GM12872 (cell line): ENCODE measurements around the gene STPG3.

Source experiments
- TF ChIP-seq, protein P1 (sequence below): IDR thresholded peaks from 3 replicates; pipeline ENCODE4 v1.5.1; 2011; ENCODE audit warnings: low read depth, mild to moderate bottlenecking, low read length, moderate library complexity; ENCODE audit not compliant: insufficient read depth

STPG3 gene

DNA sequence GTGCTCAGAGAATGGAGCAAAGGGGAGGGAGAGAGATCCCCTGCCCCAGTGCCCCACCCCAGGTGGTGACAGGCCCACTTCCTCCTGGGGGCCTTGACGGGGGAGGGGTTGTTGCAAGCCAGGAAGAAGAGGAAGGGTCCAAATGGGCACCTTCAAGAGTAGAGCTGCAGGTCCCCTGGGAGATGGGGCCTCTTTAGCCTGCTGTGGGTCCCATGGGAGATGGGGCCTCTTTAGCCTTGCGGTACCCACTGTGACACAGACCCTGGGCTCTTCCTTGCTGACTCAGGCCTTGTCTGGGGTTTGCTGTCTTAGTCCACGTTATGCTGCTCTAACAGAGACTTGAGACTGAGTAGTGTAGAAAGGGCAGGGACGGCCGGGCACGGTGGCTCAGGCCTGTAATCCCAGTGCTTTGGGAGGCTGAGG, 16.9 kb downstream of the STPG3 start:
- TF ChIP-seq, protein P1, sequence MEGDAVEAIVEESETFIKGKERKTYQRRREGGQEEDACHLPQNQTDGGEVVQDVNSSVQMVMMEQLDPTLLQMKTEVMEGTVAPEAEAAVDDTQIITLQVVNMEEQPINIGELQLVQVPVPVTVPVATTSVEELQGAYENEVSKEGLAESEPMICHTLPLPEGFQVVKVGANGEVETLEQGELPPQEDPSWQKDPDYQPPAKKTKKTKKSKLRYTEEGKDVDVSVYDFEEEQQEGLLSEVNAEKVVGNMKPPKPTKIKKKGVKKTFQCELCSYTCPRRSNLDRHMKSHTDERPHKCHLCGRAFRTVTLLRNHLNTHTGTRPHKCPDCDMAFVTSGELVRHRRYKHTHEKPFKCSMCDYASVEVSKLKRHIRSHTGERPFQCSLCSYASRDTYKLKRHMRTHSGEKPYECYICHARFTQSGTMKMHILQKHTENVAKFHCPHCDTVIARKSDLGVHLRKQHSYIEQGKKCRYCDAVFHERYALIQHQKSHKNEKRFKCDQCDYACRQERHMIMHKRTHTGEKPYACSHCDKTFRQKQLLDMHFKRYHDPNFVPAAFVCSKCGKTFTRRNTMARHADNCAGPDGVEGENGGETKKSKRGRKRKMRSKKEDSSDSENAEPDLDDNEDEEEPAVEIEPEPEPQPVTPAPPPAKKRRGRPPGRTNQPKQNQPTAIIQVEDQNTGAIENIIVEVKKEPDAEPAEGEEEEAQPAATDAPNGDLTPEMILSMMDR: no peak

DNA sequence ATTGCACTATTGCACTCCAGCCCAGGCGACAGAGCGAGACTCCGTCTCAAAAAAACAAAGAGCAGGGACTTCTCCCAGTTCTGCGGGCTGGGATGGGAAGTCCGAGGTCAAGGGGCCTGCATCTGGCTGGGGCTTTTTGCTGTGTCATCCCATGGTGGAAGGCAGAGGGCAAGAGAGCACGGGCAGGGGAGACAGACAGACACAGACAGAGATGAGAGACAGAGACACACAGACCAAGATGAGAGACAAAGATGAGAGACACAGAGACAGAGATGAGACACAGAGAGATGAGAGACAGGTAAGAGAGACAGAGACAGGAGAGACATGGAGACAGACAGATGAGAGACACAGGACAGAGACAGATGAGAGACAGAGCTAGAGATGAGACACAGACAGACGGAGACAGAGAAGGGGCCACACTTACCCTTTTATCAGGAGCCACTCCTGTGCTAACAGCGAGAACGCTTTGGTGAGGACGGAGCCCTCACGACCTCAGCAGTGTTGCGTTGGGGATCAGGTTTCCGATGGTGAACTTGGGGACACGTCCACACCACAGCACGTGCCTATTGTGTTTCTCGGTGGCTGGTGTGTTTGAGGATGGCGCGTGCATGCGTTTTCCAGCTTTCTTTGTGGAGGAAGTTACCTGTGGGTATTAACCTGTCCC, 17.6 kb downstream of the STPG3 start:
- TF ChIP-seq, protein P1: no peak

DNA sequence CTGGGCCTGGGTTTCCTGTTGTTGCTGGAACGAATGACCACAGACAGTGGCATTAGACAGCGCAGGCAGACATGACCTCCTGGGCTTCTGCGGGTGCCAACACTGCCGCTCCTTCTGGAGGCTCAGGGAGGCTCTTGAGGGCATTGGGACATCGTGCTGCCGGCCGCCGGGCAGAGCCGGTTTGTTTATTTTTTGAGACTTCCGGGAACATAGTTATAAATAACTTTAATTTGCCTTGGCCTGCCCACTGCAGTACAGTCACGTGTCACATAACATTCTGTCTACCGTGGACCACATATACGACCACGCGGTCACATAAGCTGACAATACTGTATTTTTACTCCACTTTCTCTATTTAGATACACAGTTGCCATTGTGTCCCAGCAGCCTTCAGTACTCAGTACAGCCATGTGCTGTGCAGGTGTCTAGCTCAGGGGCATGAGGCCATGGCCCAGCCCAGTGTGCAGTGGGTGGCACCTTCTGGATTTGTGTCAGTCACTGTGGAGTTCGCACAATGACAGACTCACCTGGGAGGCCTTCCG, 18.2 kb downstream of the STPG3 start:
- TF ChIP-seq, protein P1: no peak

DNA sequence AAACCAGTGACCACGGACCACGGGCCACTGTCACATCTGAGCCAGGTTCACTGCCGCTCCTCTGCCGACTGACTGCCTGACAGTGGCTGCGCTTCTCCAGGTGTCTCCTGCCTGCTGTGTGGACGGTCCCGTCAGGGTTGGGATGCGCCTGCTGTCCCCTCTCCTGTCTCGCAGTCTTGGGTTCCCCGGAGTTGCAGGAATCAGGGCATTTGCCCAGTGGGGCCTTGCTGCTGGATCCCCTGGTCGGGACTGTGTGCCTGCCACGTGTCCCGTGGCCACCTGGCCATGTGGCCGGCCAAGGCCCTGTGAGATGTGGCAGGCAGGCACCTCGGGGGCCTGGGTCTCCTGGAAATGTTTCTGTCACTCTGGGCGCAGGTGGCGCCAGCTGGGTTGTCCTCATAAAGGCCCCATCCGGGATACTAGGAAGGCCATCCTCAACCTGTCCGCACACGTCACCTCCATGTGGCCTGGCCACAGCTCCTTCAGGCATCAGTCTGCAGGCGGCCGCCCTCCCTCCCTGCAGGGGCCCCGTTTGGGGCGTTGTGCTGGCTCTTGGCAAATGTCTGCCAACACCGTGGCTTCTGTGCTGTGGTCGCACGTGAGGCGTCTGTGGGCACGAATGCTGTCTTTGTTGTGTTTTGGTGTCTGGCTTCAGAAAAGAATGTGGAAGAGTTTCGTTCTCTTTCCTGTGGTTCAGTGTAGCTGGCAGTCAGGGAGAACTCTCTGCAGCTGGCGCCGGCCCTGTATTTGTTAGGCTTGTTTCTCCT, 20.0 kb downstream of the STPG3 start:
- TF ChIP-seq, protein P1: no peak

DNA sequence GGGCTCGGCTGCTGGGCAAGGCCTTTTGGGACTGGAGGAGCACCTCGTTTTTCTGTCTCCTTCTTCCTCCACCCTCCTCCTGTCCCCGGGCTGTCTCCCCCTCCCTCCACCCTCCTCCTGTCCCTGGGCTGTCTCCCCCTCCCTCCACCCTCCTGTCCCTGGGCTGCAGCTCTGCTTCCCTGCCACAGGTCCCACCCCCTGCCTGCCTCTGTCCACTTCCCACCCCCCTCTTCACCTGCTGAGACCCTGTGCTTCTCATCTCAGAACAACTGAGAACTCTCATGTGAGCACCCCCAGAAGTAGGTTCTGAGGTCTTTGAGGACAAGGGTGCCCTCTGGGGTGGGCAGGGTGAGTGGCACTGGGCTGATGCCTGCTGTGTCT, 20.6 kb downstream of the STPG3 start:
- TF ChIP-seq, protein P1: no peak

DNA sequence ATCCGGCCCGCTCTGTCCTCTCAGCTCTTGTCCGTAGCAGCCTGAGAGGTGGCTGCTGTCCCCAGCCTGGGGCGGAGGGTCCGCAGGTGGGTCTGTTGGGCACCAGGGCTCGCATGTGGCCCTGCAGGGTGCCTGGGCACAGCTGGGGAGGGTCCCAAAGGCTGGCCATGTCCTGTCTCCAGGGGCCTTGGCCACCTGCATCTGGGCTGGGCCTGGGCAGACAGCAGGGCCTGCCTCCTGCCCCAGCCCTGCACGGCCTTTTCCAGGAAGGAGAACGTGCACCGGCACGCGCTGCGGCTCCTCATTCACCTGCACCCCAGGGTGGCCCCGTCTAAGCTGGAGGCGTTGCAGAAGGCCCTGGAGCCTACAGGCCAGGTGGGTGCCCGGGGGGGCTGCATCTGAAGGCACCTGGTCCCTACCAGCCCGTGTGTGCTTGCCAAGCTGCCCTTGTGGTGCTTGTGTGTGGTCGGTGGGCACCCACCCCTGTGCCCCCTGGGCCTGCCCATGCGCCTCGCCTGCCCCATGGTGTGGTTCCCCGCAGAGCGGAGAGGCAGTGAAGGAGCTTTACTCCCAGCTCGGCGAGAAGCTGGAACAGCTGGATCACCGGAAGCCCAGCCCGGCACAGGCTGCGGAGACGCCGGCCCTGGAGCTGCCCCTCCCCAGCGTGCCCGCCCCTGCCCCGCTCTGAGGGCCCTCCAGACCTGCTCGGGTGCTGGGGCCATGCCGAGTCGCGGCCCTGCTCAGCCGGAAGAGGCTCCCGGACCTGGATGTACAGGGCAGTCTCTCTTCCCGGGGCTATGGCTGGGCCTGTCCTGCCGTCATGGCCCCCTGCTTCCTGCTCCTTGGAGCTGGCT, 21.4 kb downstream of the STPG3 start:
- TF ChIP-seq, protein P1: no peak

DNA sequence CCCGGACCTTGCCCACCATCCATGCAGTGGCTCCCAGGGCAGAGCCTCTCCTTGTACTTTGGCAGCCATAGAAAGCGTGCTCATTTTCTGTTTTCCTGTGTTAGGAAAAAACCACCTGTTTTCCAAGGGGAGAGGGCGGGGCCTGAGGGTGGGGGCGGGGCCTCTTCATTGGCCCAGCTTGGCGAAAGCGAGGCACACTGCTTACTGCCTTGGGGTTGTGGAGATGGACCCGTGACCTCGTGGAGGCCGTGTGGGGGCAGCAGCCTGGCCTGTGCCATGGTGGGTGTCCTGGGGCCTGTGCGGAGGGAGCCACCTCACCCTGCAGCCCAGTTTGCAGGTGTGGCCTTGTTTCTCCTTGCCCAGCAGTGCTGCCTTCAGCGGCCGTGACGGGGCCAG, 22.0 kb downstream of the STPG3 start:
- TF ChIP-seq, protein P1: no peak
